ENCODE data around the gene ERN2. TPM values are rescaled to one million over a fixed set of nuclear protein-coding genes. Genes with fewer than 3 reads are reported as not detected.

The ERN2 gene
- total and polyA plus RNA-seq, 2 of the 13 experiments (the other 11 are each of a cell fraction or from before 2014, with no cell fraction given) = 2.2 to 3.5 TPM

DNA sequence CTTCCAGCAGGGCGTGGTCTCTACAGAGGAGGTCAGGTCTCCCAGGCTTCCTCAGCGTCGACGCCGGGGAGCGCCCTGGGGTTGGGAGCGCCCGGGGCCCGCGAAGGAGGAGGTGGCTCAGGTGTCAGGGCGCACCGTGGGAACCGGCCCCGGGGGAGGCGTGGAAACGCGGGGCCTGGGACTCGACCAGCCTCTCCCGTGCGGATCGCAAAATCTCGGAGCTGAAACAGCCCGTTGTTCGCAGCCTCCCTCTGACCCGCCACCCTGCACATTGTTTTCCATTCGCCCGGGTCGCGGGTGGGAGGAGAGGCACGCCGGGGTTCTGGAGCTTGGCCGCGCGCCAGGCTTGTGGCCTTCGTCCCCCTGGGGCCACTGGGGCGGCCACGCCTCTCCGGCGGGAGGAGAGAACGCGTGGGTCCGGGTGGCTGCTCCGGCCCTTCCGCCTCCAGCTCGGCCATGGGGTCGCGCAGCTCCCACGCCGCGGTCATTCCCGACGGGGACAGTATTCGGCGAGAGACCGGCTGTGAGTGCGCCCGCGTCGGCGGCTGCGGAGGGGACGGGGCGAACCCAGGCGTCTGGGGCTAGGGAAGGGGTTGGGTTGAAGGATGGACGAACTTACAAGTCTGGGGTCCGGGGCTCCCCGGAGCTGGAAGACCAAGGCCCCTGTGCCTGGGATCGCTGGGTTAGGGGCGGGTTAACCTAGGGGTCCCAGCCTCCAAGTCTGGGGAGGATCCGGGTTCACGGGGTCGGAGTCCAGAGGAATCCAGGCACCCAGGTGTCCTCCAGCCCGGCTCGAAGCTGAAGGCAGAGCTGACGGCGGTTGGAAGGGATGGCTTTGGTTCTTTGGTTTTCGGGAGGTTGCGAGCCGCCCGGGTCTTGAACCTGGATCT is 41.8 kb upstream of the ERN2 start, which contains the start of gene CHP2 (continued):
- TF ChIP-seq, protein P1, sequence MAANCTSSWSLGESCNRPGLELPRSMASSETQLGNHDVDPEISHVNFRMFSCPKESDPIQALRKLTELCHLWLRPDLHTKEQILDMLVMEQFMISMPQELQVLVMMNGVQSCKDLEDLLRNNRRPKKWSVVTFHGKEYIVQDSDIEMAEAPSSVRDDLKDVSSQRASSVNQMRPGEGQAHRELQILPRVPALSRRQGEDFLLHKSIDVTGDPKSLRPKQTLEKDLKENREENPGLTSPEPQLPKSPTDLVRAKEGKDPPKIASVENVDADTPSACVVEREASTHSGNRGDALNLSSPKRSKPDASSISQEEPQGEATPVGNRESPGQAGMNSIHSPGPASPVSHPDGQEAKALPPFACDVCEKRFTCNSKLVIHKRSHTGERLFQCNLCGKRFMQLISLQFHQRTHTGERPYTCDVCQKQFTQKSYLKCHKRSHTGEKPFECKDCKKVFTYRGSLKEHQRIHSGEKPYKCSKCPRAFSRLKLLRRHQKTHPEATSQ (CRISPR knock-in tag; IDR thresholded peaks at IDR 0.05; ENCODE audit: borderline replicate concordance) = no peak
- TF ChIP-seq MIXL1 (CRISPR knock-in tag; IDR thresholded peaks at IDR 0.05) (no peak), CBX1 (IDR thresholded peaks at IDR 0.05; ENCODE audit: low read depth) (no peak), ZNF230 (CRISPR knock-in tag; IDR thresholded peaks at IDR 0.05) (no peak), ZNF253 (CRISPR knock-in tag; IDR thresholded peaks at IDR 0.05; ENCODE audit: borderline replicate concordance) (no peak), PHF21A (CRISPR knock-in tag; IDR thresholded peaks at IDR 0.05) (no peak), HOXA9 (CRISPR knock-in tag; IDR thresholded peaks at IDR 0.05; ENCODE audit: borderline replicate concordance) (no peak), KLF9 (CRISPR knock-in tag; IDR thresholded peaks at IDR 0.05; ENCODE audit: low read depth) (no peak), ZMYM4 (CRISPR knock-in tag; IDR thresholded peaks at IDR 0.05) (0 out of 2 replicates have a peak, but pooled peaks have one; percentile 63), YEATS4 (CRISPR knock-in tag; IDR thresholded peaks at IDR 0.05; ENCODE audit: borderline replicate concordance) (0 out of 2 replicates have a peak, but pooled peaks have one; percentile 43), POGZ (CRISPR knock-in tag; IDR thresholded peaks at IDR 0.05) (0 out of 2 replicates have a peak, but pooled peaks have one; percentile 28), SALL2 (CRISPR knock-in tag; IDR thresholded peaks at IDR 0.05) (no peak), ZSCAN21 (CRISPR knock-in tag; IDR thresholded peaks at IDR 0.05; ENCODE audit: borderline replicate concordance) (0 out of 2 replicates have a peak, but pooled peaks have one; percentile 37), TGIF2 (CRISPR knock-in tag; IDR thresholded peaks at IDR 0.05) (no peak)
- TF ChIP-seq, protein P2, sequence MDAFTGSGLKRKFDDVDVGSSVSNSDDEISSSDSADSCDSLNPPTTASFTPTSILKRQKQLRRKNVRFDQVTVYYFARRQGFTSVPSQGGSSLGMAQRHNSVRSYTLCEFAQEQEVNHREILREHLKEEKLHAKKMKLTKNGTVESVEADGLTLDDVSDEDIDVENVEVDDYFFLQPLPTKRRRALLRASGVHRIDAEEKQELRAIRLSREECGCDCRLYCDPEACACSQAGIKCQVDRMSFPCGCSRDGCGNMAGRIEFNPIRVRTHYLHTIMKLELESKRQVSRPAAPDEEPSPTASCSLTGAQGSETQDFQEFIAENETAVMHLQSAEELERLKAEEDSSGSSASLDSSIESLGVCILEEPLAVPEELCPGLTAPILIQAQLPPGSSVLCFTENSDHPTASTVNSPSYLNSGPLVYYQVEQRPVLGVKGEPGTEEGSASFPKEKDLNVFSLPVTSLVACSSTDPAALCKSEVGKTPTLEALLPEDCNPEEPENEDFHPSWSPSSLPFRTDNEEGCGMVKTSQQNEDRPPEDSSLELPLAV (CRISPR knock-in tag; conservative IDR thresholded peaks at IDR 0.05; ENCODE audit: low read depth) = no peak
- TF ChIP-seq, protein P3, sequence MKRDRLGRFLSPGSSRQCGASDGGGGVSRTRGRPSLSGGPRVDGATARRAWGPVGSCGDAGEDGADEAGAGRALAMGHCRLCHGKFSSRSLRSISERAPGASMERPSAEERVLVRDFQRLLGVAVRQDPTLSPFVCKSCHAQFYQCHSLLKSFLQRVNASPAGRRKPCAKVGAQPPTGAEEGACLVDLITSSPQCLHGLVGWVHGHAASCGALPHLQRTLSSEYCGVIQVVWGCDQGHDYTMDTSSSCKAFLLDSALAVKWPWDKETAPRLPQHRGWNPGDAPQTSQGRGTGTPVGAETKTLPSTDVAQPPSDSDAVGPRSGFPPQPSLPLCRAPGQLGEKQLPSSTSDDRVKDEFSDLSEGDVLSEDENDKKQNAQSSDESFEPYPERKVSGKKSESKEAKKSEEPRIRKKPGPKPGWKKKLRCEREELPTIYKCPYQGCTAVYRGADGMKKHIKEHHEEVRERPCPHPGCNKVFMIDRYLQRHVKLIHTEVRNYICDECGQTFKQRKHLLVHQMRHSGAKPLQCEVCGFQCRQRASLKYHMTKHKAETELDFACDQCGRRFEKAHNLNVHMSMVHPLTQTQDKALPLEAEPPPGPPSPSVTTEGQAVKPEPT (CRISPR knock-in tag; IDR thresholded peaks at IDR 0.05; ENCODE audit: low read depth) = no peak
- TF ChIP-seq, protein P4, sequence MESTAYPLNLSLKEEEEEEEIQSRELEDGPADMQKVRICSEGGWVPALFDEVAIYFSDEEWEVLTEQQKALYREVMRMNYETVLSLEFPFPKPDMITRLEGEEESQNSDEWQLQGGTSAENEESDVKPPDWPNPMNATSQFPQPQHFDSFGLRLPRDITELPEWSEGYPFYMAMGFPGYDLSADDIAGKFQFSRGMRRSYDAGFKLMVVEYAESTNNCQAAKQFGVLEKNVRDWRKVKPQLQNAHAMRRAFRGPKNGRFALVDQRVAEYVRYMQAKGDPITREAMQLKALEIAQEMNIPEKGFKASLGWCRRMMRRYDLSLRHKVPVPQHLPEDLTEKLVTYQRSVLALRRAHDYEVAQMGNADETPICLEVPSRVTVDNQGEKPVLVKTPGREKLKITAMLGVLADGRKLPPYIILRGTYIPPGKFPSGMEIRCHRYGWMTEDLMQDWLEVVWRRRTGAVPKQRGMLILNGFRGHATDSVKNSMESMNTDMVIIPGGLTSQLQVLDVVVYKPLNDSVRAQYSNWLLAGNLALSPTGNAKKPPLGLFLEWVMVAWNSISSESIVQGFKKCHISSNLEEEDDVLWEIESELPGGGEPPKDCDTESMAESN (CRISPR knock-in tag; conservative IDR thresholded peaks at IDR 0.05) = no peak
- TF ChIP-seq, protein P5, sequence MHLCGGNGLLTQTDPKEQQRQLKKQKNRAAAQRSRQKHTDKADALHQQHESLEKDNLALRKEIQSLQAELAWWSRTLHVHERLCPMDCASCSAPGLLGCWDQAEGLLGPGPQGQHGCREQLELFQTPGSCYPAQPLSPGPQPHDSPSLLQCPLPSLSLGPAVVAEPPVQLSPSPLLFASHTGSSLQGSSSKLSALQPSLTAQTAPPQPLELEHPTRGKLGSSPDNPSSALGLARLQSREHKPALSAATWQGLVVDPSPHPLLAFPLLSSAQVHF (CRISPR knock-in tag; IDR thresholded peaks at IDR 0.05) = no peak
- TF ChIP-seq, protein P6, sequence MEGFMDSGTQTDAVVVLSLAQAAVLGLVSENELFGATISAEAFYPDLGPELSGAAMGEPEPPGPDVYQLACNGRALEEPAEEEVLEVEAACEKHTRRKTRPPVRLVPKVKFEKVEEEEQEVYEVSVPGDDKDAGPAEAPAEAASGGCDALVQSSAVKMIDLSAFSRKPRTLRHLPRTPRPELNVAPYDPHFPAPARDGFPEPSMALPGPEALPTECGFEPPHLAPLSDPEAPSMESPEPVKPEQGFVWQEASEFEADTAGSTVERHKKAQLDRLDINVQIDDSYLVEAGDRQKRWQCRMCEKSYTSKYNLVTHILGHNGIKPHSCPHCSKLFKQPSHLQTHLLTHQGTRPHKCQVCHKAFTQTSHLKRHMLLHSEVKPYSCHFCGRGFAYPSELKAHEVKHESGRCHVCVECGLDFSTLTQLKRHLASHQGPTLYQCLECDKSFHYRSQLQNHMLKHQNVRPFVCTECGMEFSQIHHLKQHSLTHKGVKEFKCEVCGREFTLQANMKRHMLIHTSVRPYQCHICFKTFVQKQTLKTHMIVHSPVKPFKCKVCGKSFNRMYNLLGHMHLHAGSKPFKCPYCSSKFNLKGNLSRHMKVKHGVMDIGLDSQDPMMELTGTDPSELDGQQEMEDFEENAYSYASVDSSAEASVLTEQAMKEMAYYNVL (CRISPR knock-in tag; IDR thresholded peaks at IDR 0.05; ENCODE audit: borderline replicate concordance) = no peak; the same call in 1 of the 2 replicates

Measured in HepG2 (cell line).